ENCODE data around the gene PSMC3.

Gene PSMC3

GRCh38 chr11:47374720-47375019 lies 51.6 kb downstream of the PSMC3 start:
- DNase-seq: no peak

GRCh38 chr11:47373876-47374719 lies 52.1 kb downstream of the PSMC3 start:
- DNase-seq: peak; percentile 36

- DNase-seq: no peak
These were observed 53.8 kb downstream of the PSMC3 start for GRCh38 chr11:47372422-47372821.

- DNase-seq: no peak
These were observed 56.6 kb downstream of the PSMC3 start for GRCh38 chr11:47369676-47370075.

Data from NCI-H226 (cell line).